IMR-90 (cell line): ENCODE measurements around the gene ZNF575. TPM values are rescaled to one million over a fixed set of nuclear protein-coding genes. Genes with fewer than 3 reads are reported as not detected.

ENCODE experiments used
- ATAC-seq: fragments of 200-7000 bp; cut with Tn5 transposase; 2 replicates; pipeline ENCODE4 v1.9.1; 2020; ENCODE audit warnings: low read depth, mild to moderate bottlenecking, moderate library complexity
- BruUV-seq: library from RNA; stranded (reverse); fragments of 400-500 nt; replicated peaks from 2 replicates; lab custom pipeline; 2021; lab: Mats Ljungman, UMichigan
- CTCF ChIA-PET: fragments of 300-600 bp; formaldehyde crosslinking; extraction: SDS; loops from one replicate; lab custom pipeline; 2021; ENCODE audit warnings: antibody characterized with exemption; lab: Yijun Ruan, JAX
- POLR2A ChIA-PET: fragments of 300-600 bp; sonication (Branson Sonifier 250); formaldehyde crosslinking; loops from one replicate; lab custom pipeline; 2022; ENCODE audit warnings: antibody characterized with exemption; ENCODE audit not compliant: unreplicated experiment; lab: Charles Lee
- DNase-seq: peaks from one replicate; pipeline ENCODE4 v3.0.0; 2013
- H2AFZ ChIP-seq: replicated peaks from 2 replicates; pipeline ENCODE3; 2013; ENCODE audit warnings: low read length, mild to moderate bottlenecking; ENCODE audit not compliant: poor library complexity
- H2AK5ac ChIP-seq: 2 replicates; pipeline ENCODE4 v1.6.1; 2013; ENCODE audit warnings: low read depth, low read length, inconsistent platforms
- H2AK9ac ChIP-seq: replicated peaks from 2 replicates; pipeline ENCODE3; 2013; ENCODE audit warnings: mild to moderate bottlenecking, low read depth, low read length, moderate library complexity; ENCODE audit not compliant: poor library complexity
- H2BK120ac ChIP-seq: 2 replicates; pipeline ENCODE4 v1.6.1; 2013; ENCODE audit warnings: low read depth, low read length, inconsistent platforms
- H2BK15ac ChIP-seq: 3 replicates; pipeline ENCODE4 v1.6.1; 2013; ENCODE audit warnings: low read depth, low read length, inconsistent platforms
- H2BK20ac ChIP-seq: 2 replicates; pipeline ENCODE4 v1.6.1; 2013; ENCODE audit warnings: low read depth, mild to moderate bottlenecking, inconsistent platforms, low read length, moderate library complexity
- H2BK5ac ChIP-seq: 2 replicates; pipeline ENCODE4 v1.6.1; 2013; ENCODE audit warnings: mild to moderate bottlenecking, low read depth, low read length, inconsistent platforms; ENCODE audit not compliant: poor library complexity, severe bottlenecking
- H3K14ac ChIP-seq: replicated peaks from 2 replicates; pipeline ENCODE4 v1.6.1; 2013; ENCODE audit warnings: low read depth, low read length, inconsistent platforms
- H3K18ac ChIP-seq: 2 replicates; pipeline ENCODE4 v1.6.1; 2013; ENCODE audit warnings: low read depth, low read length, control low read depth
- H3K23ac ChIP-seq: 2 replicates; pipeline ENCODE4 v1.6.1; 2013; ENCODE audit warnings: low read depth, low read length, inconsistent platforms
- H3K27ac ChIP-seq: 2 replicates; pipeline ENCODE4 v1.5.1; 2013; ENCODE audit warnings: mild to moderate bottlenecking, control low read depth, low read length; ENCODE audit not compliant: insufficient read depth
- H3K27me3 ChIP-seq: 2 replicates; pipeline ENCODE4 v1.6.1; 2013; ENCODE audit warnings: low read length; ENCODE audit not compliant: control insufficient read depth, insufficient read depth
- H3K36me3 ChIP-seq: 2 replicates; pipeline ENCODE4 v1.6.1; 2013; ENCODE audit warnings: low read length, mixed read lengths; ENCODE audit not compliant: control insufficient read depth, insufficient read depth
- H3K4ac ChIP-seq: 2 replicates; pipeline ENCODE4 v1.6.1; 2013; ENCODE audit warnings: low read depth, low read length, inconsistent platforms
- H3K4me1 ChIP-seq: 2 replicates; pipeline ENCODE4 v1.6.1; 2013; ENCODE audit warnings: low read length, mixed read lengths; ENCODE audit not compliant: control insufficient read depth, insufficient read depth
- H3K4me2 ChIP-seq: 2 replicates; pipeline ENCODE4 v1.6.1; 2013; ENCODE audit warnings: low read depth, mild to moderate bottlenecking, control low read depth, low read length, moderate library complexity
- H3K4me3 ChIP-seq: 2 replicates; pipeline ENCODE4 v1.5.1; 2013; ENCODE audit warnings: low read depth, mild to moderate bottlenecking, control low read depth, low read length, moderate library complexity; ENCODE audit not compliant: insufficient read depth
- H3K56ac ChIP-seq: 2 replicates; pipeline ENCODE4 v1.6.1; 2013; ENCODE audit warnings: low read length, inconsistent platforms; ENCODE audit not compliant: insufficient read depth; ENCODE audit errors: extremely low read depth
- H3K79me1 ChIP-seq, 2 experiments: 2 replicates each; pipeline ENCODE4 v1.6.1; 2013; ENCODE audit warnings: low read length in 2 of 2, inconsistent platforms in 1 of 2, low read depth in 1 of 2
- H3K9ac ChIP-seq: 2 replicates; pipeline ENCODE4 v1.6.1; 2013; ENCODE audit warnings: low read depth, low read length, control low read depth
- H3K9me1 ChIP-seq: 2 replicates; pipeline ENCODE4 v1.6.1; 2013; ENCODE audit warnings: low read length, inconsistent platforms; ENCODE audit not compliant: insufficient read depth
- H3K9me3 ChIP-seq: 2 replicates; pipeline ENCODE4 v1.6.1; 2013; ENCODE audit warnings: low read length; ENCODE audit not compliant: control insufficient read depth, insufficient read depth
- H4K20me1 ChIP-seq: 2 replicates; pipeline ENCODE4 v1.6.1; 2013; ENCODE audit warnings: low read length, inconsistent platforms; ENCODE audit not compliant: insufficient read depth
- H4K5ac ChIP-seq: 2 replicates; pipeline ENCODE4 v1.6.1; 2013; ENCODE audit warnings: mild to moderate bottlenecking, low read depth, low read length, control low read depth
- H4K8ac ChIP-seq, 2 experiments: 2 replicates each; pipeline ENCODE4 v1.6.1; 2013; ENCODE audit warnings: low read depth in 2 of 2, low read length in 2 of 2, control low read depth in 1 of 2, inconsistent platforms in 1 of 2
- H4K91ac ChIP-seq: 2 replicates; pipeline ENCODE4 v1.6.1; 2013; ENCODE audit warnings: low read depth, low read length, inconsistent platforms; ENCODE audit not compliant: insufficient read depth
- BHLHE40 ChIP-seq: fragments of 150-350 bp; IDR thresholded peaks from 2 replicates; pipeline ENCODE4 v1.6.1; 2016; ENCODE audit warnings: mild to moderate bottlenecking, low read depth, low read length
- CEBPB ChIP-seq: IDR thresholded peaks from 2 replicates; pipeline ENCODE4 v1.6.1; 2012; ENCODE audit warnings: low read depth, low read length, improper control_type of control experiment
- CHD1 ChIP-seq: IDR thresholded peaks from 2 replicates; pipeline ENCODE4 v1.6.1; 2012; ENCODE audit warnings: low read depth, low read length, improper control_type of control experiment
- ELK1 ChIP-seq: fragments of 150-350 bp; IDR thresholded peaks from 2 replicates; pipeline ENCODE4 v1.6.1; 2016; ENCODE audit warnings: low read depth, mild to moderate bottlenecking, low read length, moderate library complexity, borderline replicate concordance
- FOS ChIP-seq: fragments of 150-350 bp; IDR thresholded peaks from 2 replicates; pipeline ENCODE4 v1.6.1; 2016; ENCODE audit warnings: low read depth, low read length
- MAFK ChIP-seq: IDR thresholded peaks from 2 replicates; pipeline ENCODE4 v1.6.1; 2012; ENCODE audit warnings: low read depth, low read length, improper control_type of control experiment
- MAZ ChIP-seq: IDR thresholded peaks from 2 replicates; pipeline ENCODE4 v1.6.1; 2012; ENCODE audit warnings: low read depth, mild to moderate bottlenecking, low read length, improper control_type of control experiment, moderate library complexity, borderline replicate concordance
- MXI1 ChIP-seq: IDR thresholded peaks from 2 replicates; pipeline ENCODE4 v1.6.1; 2012; ENCODE audit warnings: low read depth, mild to moderate bottlenecking, low read length, moderate library complexity, borderline replicate concordance
- NFE2L2 ChIP-seq: fragments of 150-350 bp; IDR thresholded peaks from 2 replicates; pipeline ENCODE4 v1.6.1; 2016; ENCODE audit warnings: low read depth, mild to moderate bottlenecking, low read length
- POLR2A ChIP-seq: IDR thresholded peaks from 2 replicates; pipeline ENCODE4 v1.6.1; 2012; ENCODE audit warnings: mild to moderate bottlenecking, low read depth, low read length
- RAD21 ChIP-seq: IDR thresholded peaks from 2 replicates; pipeline ENCODE4 v1.6.1; 2012; ENCODE audit warnings: low read length, improper control_type of control experiment
- RCOR1 ChIP-seq: IDR thresholded peaks from 2 replicates; pipeline ENCODE4 v1.6.1; 2012; ENCODE audit warnings: mild to moderate bottlenecking, low read length, improper control_type of control experiment; ENCODE audit not compliant: insufficient replicate concordance
- RFX5 ChIP-seq: IDR thresholded peaks from 2 replicates; pipeline ENCODE4 v1.8.0; 2012; ENCODE audit warnings: low read depth, mild to moderate bottlenecking, low read length, moderate library complexity
- SMC3 ChIP-seq: fragments of 150-350 bp; IDR thresholded peaks from 2 replicates; pipeline ENCODE4 v1.6.1; 2016; ENCODE audit warnings: low read depth, mild to moderate bottlenecking, antibody characterized with exemption, low read length, moderate library complexity
- USF2 ChIP-seq: fragments of 150-350 bp; IDR thresholded peaks from 2 replicates; pipeline ENCODE4 v1.6.1; 2017; ENCODE audit warnings: mild to moderate bottlenecking, antibody characterized with exemption, low read length, low read depth
- WGBS, 2 experiments: methylation state at CpG; one replicate each; pipeline versions ENCODE4 v1.1.5 to v1.1.7; 2013; ENCODE audit warnings: missing lambda C conversion rate in 2 of 2; ENCODE audit not compliant: insufficient read length in 1 of 2; ENCODE audit errors: extremely low coverage in 2 of 2; 5-methylcytosine and 5-hydroxymethylcytosine counted together
- dilution Hi-C: fragments of 300-500 bp; cut with HindIII; formaldehyde crosslinking; loops from one replicate; pipeline ENCODE4 v1.14.3; 2018; ENCODE audit warnings: low sequenced_read_pairs; ENCODE audit not compliant: unreplicated experiment
- in situ Hi-C: fragments of 300-500 bp; cut with MboI; formaldehyde crosslinking; loops from 3 replicates; pipeline ENCODE4 v1.14.3; 2019; ENCODE audit warnings: low sequenced_read_pairs, inconsistent platforms, mixed read lengths
- intact Hi-C: fragments of 100-400 bp; cut with micrococcal nuclease; formaldehyde crosslinking; loops from 2 replicates; pipeline ENCODE4 v1.10.0; 2022
- polyA plus RNA-seq, 3 experiments: library from polyadenylated mRNA; depleted of rRNA; stranded (reverse); fragments of >200 nt; gene quantifications; 2 replicates each; pipeline ENCODE4 v1.2.3, GENCODE V29; 2012; ENCODE audit warnings: low replicate concordance in 1 of 3
- total RNA-seq: library from RNA; depleted of rRNA; stranded (reverse); fragments of >200 nt; gene quantifications from 2 replicates; pipeline ENCODE4 v1.2.3, GENCODE V29; 2012

ZNF575 gene
- total and polyA plus RNA-seq, 2 of the 4 experiments (the other 2 are of a cell fraction) = 0.77 TPM; not detected in 1

- H3K18ac ChIP-seq = no peak overlapping the region
- no peak overlapping the region; the same call in 1 of the 2 replicates for H3K4ac ChIP-seq
- H2BK15ac ChIP-seq = no peak overlapping the region
- no peak overlapping the region for H3K4me2 ChIP-seq
- WGBS, 2 experiments = 98% methylated on average over 5 of the region's 10 CpGs; no CpG with 5 or more reads in 1 of the 2 experiments
- H4K8ac ChIP-seq = peak overlapping the region in 1 of 2 experiments; percentile 21; a peak in 1 of 4 replicates
- H3K27me3 ChIP-seq = no peaks in the 10 kb centered on the region
- H2BK20ac ChIP-seq = peak overlapping the region; percentile 62; the same call in 1 of the 2 replicates
- no peak overlapping the region for H2BK5ac ChIP-seq
- H2AK5ac ChIP-seq = peak overlapping the region; percentile 92; the same call in 1 of the 2 replicates
- in situ Hi-C loops (no loop called here), intact Hi-C loops (no loop called here), dilution Hi-C loops (no loop called here)
- ChIA-PET CTCF (no interaction called here), POLR2A (no interaction called here)
- ATAC-seq = no peak
- BruUV-seq = no TSS peak
- H3K14ac ChIP-seq = peak overlapping the region; percentile 63
- no peak overlapping the region for H2AFZ ChIP-seq
- H3K4me3 ChIP-seq = no peak overlapping the region
- H2AK9ac ChIP-seq = no peak overlapping the region
- H4K20me1 ChIP-seq = peaks cover 6% of the 10 kb centered on the region; the same call in 1 of the 2 replicates
- H2BK120ac ChIP-seq = no peak overlapping the region
- peaks cover 22 to 60% of the 10 kb centered on the region in 2 experiments; a peak in 3 of 4 replicates for H3K79me1 ChIP-seq
- H4K5ac ChIP-seq = no peak overlapping the region
- no peak overlapping the region for H3K9ac ChIP-seq
- no peak for DNase-seq
- H4K91ac ChIP-seq = no peak overlapping the region
- H3K36me3 ChIP-seq = peaks cover 9% of the 10 kb centered on the region
- no peak overlapping the region for H3K27ac ChIP-seq
- H3K9me1 ChIP-seq = peaks cover 29% of the 10 kb centered on the region
- H3K4me1 ChIP-seq = peaks cover 3% of the 10 kb centered on the region; the same call in 1 of the 2 replicates
- no peak overlapping the region for H3K56ac ChIP-seq
- 0 out of 2 replicates have a peak overlapping the region, but pooled peaks have one; percentile 11 for H3K23ac ChIP-seq
- H3K9me3 ChIP-seq = no peaks in the 10 kb centered on the region
- no peak for TF ChIP-seq CEBPB
- TF ChIP-seq NFE2L2 = no peak
- no peak for TF ChIP-seq USF2
- TF ChIP-seq BHLHE40 = no peak
- TF ChIP-seq POLR2A = no peak
- no peak for TF ChIP-seq ELK1
- no peak for TF ChIP-seq RAD21
- TF ChIP-seq MXI1 = no peak
- TF ChIP-seq MAFK = no peak
- no peak for TF ChIP-seq RFX5
- no peak for TF ChIP-seq FOS
- TF ChIP-seq SMC3 = no peak
- TF ChIP-seq MAZ = no peak
- no peak for TF ChIP-seq CHD1
- TF ChIP-seq RCOR1 = no peak
Measured at GRCh38 chr19:43563816-43564457, 30.9 kb downstream of the ZNF575 start.
